Pancreas (tissue), 10 donors: ENCODE results near the gene TMEM80. TPM values are rescaled to one million over a fixed set of nuclear protein-coding genes. Genes with fewer than 3 reads are reported as not detected.

Experiments used
- ATAC-seq, 4 donors: fragments of 200-7000 bp; cut with Tn5 transposase; one replicate each; pipeline versions ENCODE4 v1.8.0 to v1.9.1; 2020; ENCODE audit warnings: mild to moderate bottlenecking in 4 of 4, moderate library complexity in 4 of 4
- DNase-seq, 6 donors: peaks; one replicate each; pipeline ENCODE4 v3.0.0-alpha.2; 2020
- FAIRE-seq: peaks from 2 replicates; lab custom pipeline; 2012; peaks lifted over from hg19 to GRCh38; lab: Jason Lieb, UNC
- H3K27ac ChIP-seq, 4 donors: fragments of 200-600 bp; sonication (generic); 1 replicate in 3 of 4; 2 replicates in 1 of 4; pipeline versions ENCODE4 v1.5.0 to v1.8.0; 2020
- H3K27me3 ChIP-seq, 4 donors: fragments of 200-600 bp; one replicate each; pipeline ENCODE4 v1.8.0; 2021
- H3K36me3 ChIP-seq, 3 donors: fragments of 200-600 bp; sonication (generic) in 1 of 3; one replicate each; pipeline versions ENCODE4 v1.5.0 to v1.8.0; 2020 to 2021
- H3K4me1 ChIP-seq, 3 donors: fragments of 200-600 bp; one replicate each; pipeline ENCODE4 v1.8.0; 2021
- H3K4me3 ChIP-seq, 4 donors: fragments of 200-600 bp; sonication (generic) in 2 of 4; one replicate each; pipeline versions ENCODE4 v1.5.0 to v1.8.0; 2020 to 2021
- H3K9me3 ChIP-seq, 4 donors: fragments of 200-600 bp; one replicate each; pipeline ENCODE4 v1.8.0; 2021
- CTCF ChIP-seq, 4 donors: fragments of 200-600 bp; sonication (generic) in 3 of 4; IDR thresholded peaks; one replicate each; pipeline versions ENCODE4 v1.5.0 to v1.8.0; 2021; ENCODE audit warnings: antibody characterized with exemption in 4 of 4
- WGBS, 2 donors: extraction: QIAGEN DNeasy Blood & Tissue Kit; methylation state at CpG; one replicate each; pipeline ENCODE4 v1.1.7; 2013; 5-methylcytosine and 5-hydroxymethylcytosine counted together
- intact Hi-C, 3 donors: fragments of 100-400 bp; cut with DNase I; formaldehyde crosslinking; loops; one replicate each; pipeline versions ENCODE4 v1.11.1 to v1.14.2; 2022
- polyA plus RNA-seq, 2 donors: library from polyadenylated mRNA; stranded (reverse); fragments of 200-250 nt; gene quantifications; one replicate each; pipeline ENCODE4 v1.2.3, GENCODE V29; 2013
- total RNA-seq, 6 donors: library from RNA; stranded (reverse); fragmentation: NEBNext Ultra II Directional in 4 of 6; extraction: Animal tissue kit (Norgen Biotek cat#: 25700) in 4 of 6; gene quantifications; one replicate each; pipeline versions ENCODE4 v1.2.1 to v1.2.4, GENCODE V29; 2021 to 2023
- donor health status: healthy with polysubstance abuse.
- donor health status: DM: no; HTN: no; CAD: no; lungs with moderate emphysema.
- donor health status: DM: no; HTN: no; CAD: no.
- donor health status: control.
- donor health status: control.
- donor health status: Bipolar disorder and iron deficiency.
- donor health status: DM: yes; HTN: yes; CAD: no.
- donor health status: DM: no; HTN: no; CAD: no.
- donor health status: DM: no; HTN: no; CAD: no.
- donor health status: DM: yes; HTN: yes; CAD: no.

The TMEM80 gene
- total and polyA plus RNA-seq, 8 donors: 8.5 to 24.7 (median 15.5) TPM

GRCh38 chr11:727281-727701 lies 31.7 kb downstream of the TMEM80 start:
- H3K9me3 ChIP-seq: no peaks in the 10 kb centered on the region
- no peaks in the 10 kb centered on the region for H3K36me3 ChIP-seq
- no peaks in the 10 kb centered on the region for H3K27me3 ChIP-seq
- TF ChIP-seq CTCF (IDR thresholded peaks at IDR 0.05): no peak
- FAIRE-seq (no peak), DNase-seq (peak; percentile 20 to 81 (median 40)), ATAC-seq (no peak)
- peak overlapping the region in 3 of 4 donors; percentile 27 to 86 (median 68) for H3K27ac ChIP-seq
- no peak overlapping the region for H3K4me3 ChIP-seq
- 83 to 84% methylated on average over 12 of the region's 12 CpGs for WGBS, 2 donors
- intact Hi-C loops: loop anchor here in 1 of 3 donors (10.0 kb wide), 1 partner anchor 172 kb away; no protein-coding TSS in a partner anchor
- peaks cover 8 to 15% (median 11%) of the 10 kb centered on the region in 3 donors for H3K4me1 ChIP-seq

- no peak for FAIRE-seq
- WGBS, 2 donors: 24 to 28% methylated on average over 31 of the region's 31 CpGs
- no peak overlapping the region for H3K4me3 ChIP-seq
- peak overlapping the region; percentile 8 to 86 (median 18) for H3K27ac ChIP-seq
- intact Hi-C loops: loop anchor here in 1 of 3 donors (10.0 kb wide), 1 partner anchor 173 kb away; no protein-coding TSS in a partner anchor
- peak; percentile 94 to 99 (median 96) for TF ChIP-seq CTCF (IDR thresholded peaks at IDR 0.05)
- H3K36me3 ChIP-seq: no peaks in the 10 kb centered on the region
- no peaks in the 10 kb centered on the region for H3K9me3 ChIP-seq
- ATAC-seq: peak; percentile 70 to 87 (median 84)
- H3K27me3 ChIP-seq: no peaks in the 10 kb centered on the region
- H3K4me1 ChIP-seq: peaks cover 8 to 15% (median 11%) of the 10 kb centered on the region in 3 donors
- DNase-seq: peak; percentile 78 to 96 (median 92)
Observed at GRCh38 chr11:727859-728748, 32.5 kb downstream of the TMEM80 start.

GRCh38 chr11:728901-729491 lies 33.4 kb downstream of the TMEM80 start:
- ATAC-seq: no peak
- 39 to 58% methylated on average over 15 of the region's 15 CpGs for WGBS, 2 donors
- FAIRE-seq: no peak
- Histone ChIP-seq H3K27ac (no peak overlapping the region), H3K4me3 (no peak overlapping the region), H3K4me1 (peaks cover 8 to 15% (median 11%) of the 10 kb centered on the region in 3 donors), H3K36me3 (no peaks in the 10 kb centered on the region), H3K9me3 (no peaks in the 10 kb centered on the region), H3K27me3 (no peaks in the 10 kb centered on the region)
- DNase-seq: peak in 5 of 6 donors; percentile 19 to 66 (median 48)
- no peak for TF ChIP-seq CTCF (IDR thresholded peaks at IDR 0.05)
- intact Hi-C loops: loop anchor here in 1 of 3 donors (10.0 kb wide), 1 partner anchor 174 kb away; no protein-coding TSS in a partner anchor

DNA sequence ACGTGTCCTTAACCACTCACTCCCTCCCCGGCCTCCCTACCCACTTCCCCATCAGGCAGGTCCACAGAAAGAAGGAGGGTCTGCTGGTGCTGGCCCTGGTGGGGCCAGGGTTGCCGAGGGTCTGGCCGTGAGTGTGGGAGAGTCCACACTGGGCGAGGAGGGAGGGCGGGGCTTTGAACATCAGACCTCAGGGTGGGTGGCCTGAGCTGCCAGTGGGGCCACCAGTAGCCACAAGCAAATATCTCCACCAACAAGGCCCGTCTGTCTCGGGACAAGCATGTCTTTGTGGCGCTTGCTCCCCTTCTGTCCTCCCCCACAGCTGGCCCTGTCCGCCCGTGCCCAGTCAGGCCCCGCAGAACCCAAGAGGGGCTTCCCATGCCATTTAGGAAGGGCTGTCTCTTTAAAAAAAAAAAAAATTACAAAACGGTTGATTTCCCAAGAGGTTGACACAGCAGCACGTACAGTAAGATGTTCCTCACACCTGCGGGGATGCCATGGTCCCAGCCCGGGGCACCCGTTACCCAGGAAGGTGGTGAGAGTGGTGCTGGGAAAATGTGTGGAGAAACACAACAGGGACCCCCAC lies 34.0 kb downstream of the TMEM80 start:
- no peak overlapping the region for H3K4me3 ChIP-seq
- no peaks in the 10 kb centered on the region for H3K9me3 ChIP-seq
- DNase-seq (peak in 3 of 6 donors; percentile 20 to 73 (median 40)), ATAC-seq (no peak), FAIRE-seq (no peak)
- intact Hi-C loops: loop anchor here in 1 of 3 donors (10.0 kb wide), 1 partner anchor 175 kb away; no protein-coding TSS in a partner anchor
- peaks cover 8 to 15% (median 11%) of the 10 kb centered on the region in 3 donors for H3K4me1 ChIP-seq
- H3K36me3 ChIP-seq: no peaks in the 10 kb centered on the region
- 25 to 27% methylated on average over 17 of the region's 17 CpGs for WGBS, 2 donors
- H3K27me3 ChIP-seq: no peaks in the 10 kb centered on the region
- no peak overlapping the region for H3K27ac ChIP-seq
- TF ChIP-seq CTCF (IDR thresholded peaks at IDR 0.05): no peak
